ENCODE results near the gene MRPL3.

GRCh38 chr3:131530843-131531242 lies 28.1 kb upstream of the MRPL3 start:
- TF ChIP-seq, protein P1, sequence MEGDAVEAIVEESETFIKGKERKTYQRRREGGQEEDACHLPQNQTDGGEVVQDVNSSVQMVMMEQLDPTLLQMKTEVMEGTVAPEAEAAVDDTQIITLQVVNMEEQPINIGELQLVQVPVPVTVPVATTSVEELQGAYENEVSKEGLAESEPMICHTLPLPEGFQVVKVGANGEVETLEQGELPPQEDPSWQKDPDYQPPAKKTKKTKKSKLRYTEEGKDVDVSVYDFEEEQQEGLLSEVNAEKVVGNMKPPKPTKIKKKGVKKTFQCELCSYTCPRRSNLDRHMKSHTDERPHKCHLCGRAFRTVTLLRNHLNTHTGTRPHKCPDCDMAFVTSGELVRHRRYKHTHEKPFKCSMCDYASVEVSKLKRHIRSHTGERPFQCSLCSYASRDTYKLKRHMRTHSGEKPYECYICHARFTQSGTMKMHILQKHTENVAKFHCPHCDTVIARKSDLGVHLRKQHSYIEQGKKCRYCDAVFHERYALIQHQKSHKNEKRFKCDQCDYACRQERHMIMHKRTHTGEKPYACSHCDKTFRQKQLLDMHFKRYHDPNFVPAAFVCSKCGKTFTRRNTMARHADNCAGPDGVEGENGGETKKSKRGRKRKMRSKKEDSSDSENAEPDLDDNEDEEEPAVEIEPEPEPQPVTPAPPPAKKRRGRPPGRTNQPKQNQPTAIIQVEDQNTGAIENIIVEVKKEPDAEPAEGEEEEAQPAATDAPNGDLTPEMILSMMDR (IDR thresholded peaks at IDR 0.05): no peak
- TF ChIP-seq POLR2A (IDR thresholded peaks at IDR 0.05) (no peak), EP300 (IDR thresholded peaks at IDR 0.05; ENCODE audit: low read depth) (no peak)

All from transverse colon (tissue), 3 donors.